Neuronal stem cell (in vitro differentiated cells): ENCODE data around the gene ATP6V1A.

ENCODE experiments used
- DNase-seq: peaks from one replicate; pipeline ENCODE4 v3.0.0-alpha.2; 2013; ENCODE audit warnings: low spot score
- H2AFZ ChIP-seq: one replicate; pipeline ENCODE4 v1.6.1; 2013; ENCODE audit warnings: mild to moderate bottlenecking, low read length, inconsistent platforms
- H2AK5ac ChIP-seq: 2 replicates; pipeline ENCODE4 v1.6.1; 2013; ENCODE audit warnings: low read depth, mild to moderate bottlenecking, inconsistent platforms, low read length, moderate library complexity, mixed read lengths
- H2BK120ac ChIP-seq: 2 replicates; pipeline ENCODE4 v1.6.1; 2013; ENCODE audit warnings: low read depth, mild to moderate bottlenecking, inconsistent platforms, low read length, moderate library complexity, mixed read lengths
- H2BK12ac ChIP-seq: one replicate; pipeline ENCODE4 v1.6.1; 2013; ENCODE audit warnings: low read length, inconsistent platforms
- H2BK15ac ChIP-seq: 2 replicates; pipeline ENCODE4 v1.6.1; 2013; ENCODE audit warnings: mild to moderate bottlenecking, low read length, inconsistent platforms, mixed read lengths
- H2BK5ac ChIP-seq: one replicate; pipeline ENCODE4 v1.6.1; 2013; ENCODE audit warnings: inconsistent platforms, mild to moderate bottlenecking, low read length, moderate library complexity
- H3K14ac ChIP-seq: one replicate; pipeline ENCODE4 v1.6.1; 2013; ENCODE audit warnings: low read length, inconsistent platforms
- H3K18ac ChIP-seq: 2 replicates; pipeline ENCODE4 v1.6.1; 2013; ENCODE audit warnings: low read length, inconsistent platforms
- H3K23ac ChIP-seq: 2 replicates; pipeline ENCODE4 v1.6.1; 2013; ENCODE audit warnings: low read depth, mild to moderate bottlenecking, mixed read lengths, low read length, inconsistent platforms; ENCODE audit not compliant: poor library complexity
- H3K27ac ChIP-seq: replicated peaks from 3 replicates; pipeline ENCODE4 v1.5.1; 2013; ENCODE audit warnings: low read length, inconsistent platforms
- H3K27me3 ChIP-seq, 3 experiments: 2 replicates each; pipeline ENCODE4 v1.6.1; 2013; ENCODE audit warnings: low read length in 3 of 3, mild to moderate bottlenecking in 2 of 3, inconsistent platforms in 1 of 3, low read depth in 1 of 3, mixed read lengths in 1 of 3, moderate library complexity in 1 of 3; ENCODE audit not compliant: control insufficient read depth in 3 of 3, insufficient read depth in 3 of 3
- H3K36me3 ChIP-seq, 2 donors: replicated peaks in 1 of 2; 2 replicates each; pipeline ENCODE4 v1.6.1; 2013; ENCODE audit warnings: low read length in 2 of 2; ENCODE audit not compliant: control insufficient read depth in 2 of 2, insufficient read depth in 2 of 2
- H3K4ac ChIP-seq: 2 replicates; pipeline ENCODE4 v1.6.1; 2013; ENCODE audit warnings: inconsistent platforms, mild to moderate bottlenecking, low read length, moderate library complexity
- H3K4me1 ChIP-seq, 2 donors: 1 replicate in 1 of 2; 2 replicates in 1 of 2; pipeline ENCODE4 v1.6.1; 2013; ENCODE audit warnings: low read length in 2 of 2, low read depth in 1 of 2; ENCODE audit not compliant: control insufficient read depth in 2 of 2, insufficient read depth in 1 of 2
- H3K4me2 ChIP-seq: one replicate; pipeline ENCODE4 v1.6.1; 2013; ENCODE audit warnings: mild to moderate bottlenecking, low read length, inconsistent platforms; ENCODE audit not compliant: insufficient read depth, poor library complexity, severe bottlenecking
- H3K4me3 ChIP-seq, 2 donors: 2 replicates each; pipeline ENCODE4 v1.5.1; 2013; ENCODE audit warnings: low read length in 2 of 2, mild to moderate bottlenecking in 2 of 2, inconsistent platforms in 1 of 2, moderate library complexity in 1 of 2
- H3K79me1 ChIP-seq: one replicate; pipeline ENCODE4 v1.6.1; 2013; ENCODE audit warnings: low read depth, mild to moderate bottlenecking, inconsistent platforms, low read length, moderate library complexity
- H3K9ac ChIP-seq: one replicate; pipeline ENCODE4 v1.6.1; 2013; ENCODE audit warnings: mild to moderate bottlenecking, low read depth, low read length, inconsistent platforms; ENCODE audit not compliant: poor library complexity
- H3K9me3 ChIP-seq, 2 donors: replicated peaks in 1 of 2; 2 replicates each; pipeline versions ENCODE3 to v1.6.1; 2013; ENCODE audit warnings: low read length in 2 of 2, mild to moderate bottlenecking in 2 of 2, inconsistent platforms in 1 of 2, low read depth in 1 of 2, mixed read lengths in 1 of 2, moderate library complexity in 1 of 2; ENCODE audit not compliant: control insufficient read depth in 2 of 2, insufficient read depth in 1 of 2
- H4K8ac ChIP-seq: one replicate; pipeline ENCODE4 v1.6.1; 2013; ENCODE audit warnings: low read depth, mild to moderate bottlenecking, inconsistent platforms, low read length, moderate library complexity
- H4K91ac ChIP-seq: one replicate; pipeline ENCODE4 v1.6.1; 2013; ENCODE audit warnings: low read length, low read depth, mild to moderate bottlenecking, inconsistent platforms; ENCODE audit not compliant: poor library complexity
- WGBS, 2 donors: extraction: QIAGEN DNeasy Blood & Tissue Kit; methylation state at CpG; one replicate each; pipeline ENCODE4 v1.1.7; 2013; ENCODE audit warnings: missing lambda C conversion rate in 2 of 2, mixed read lengths in 1 of 2; ENCODE audit not compliant: insufficient read length in 2 of 2, insufficient replicate concordance in 1 of 2; ENCODE audit errors: extremely low coverage in 2 of 2; 5-methylcytosine and 5-hydroxymethylcytosine counted together

The ATP6V1A gene

DNA sequence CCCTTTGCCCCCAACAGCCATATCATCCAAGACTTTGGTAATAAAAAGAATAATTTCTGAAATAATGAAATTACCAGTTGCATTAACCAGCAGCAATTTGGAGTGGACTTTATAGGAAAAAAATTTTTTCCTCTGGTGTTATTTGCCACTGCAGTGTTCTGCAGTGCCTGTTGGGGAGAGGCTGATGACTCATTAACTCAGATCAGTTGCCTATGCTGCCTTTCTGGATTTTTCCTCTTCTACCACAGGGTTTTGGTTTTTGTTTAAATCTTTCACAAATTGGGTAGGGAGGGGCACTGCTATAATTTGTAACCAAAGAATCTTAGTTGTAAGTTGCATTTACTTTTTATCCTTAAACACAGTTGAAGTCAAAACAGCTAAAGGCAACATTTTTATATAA lies 22.7 kb downstream of the ATP6V1A start:
- no peaks in the 10 kb centered on the region for H3K36me3 ChIP-seq
- H2AFZ ChIP-seq = no peak overlapping the region
- H3K9ac ChIP-seq = no peak overlapping the region
- no peak overlapping the region for H3K4me2 ChIP-seq
- no peak overlapping the region for H3K14ac ChIP-seq
- H3K9me3 ChIP-seq = no peaks in the 10 kb centered on the region
- no peak overlapping the region for H2BK15ac ChIP-seq
- no peaks in the 10 kb centered on the region for H3K27me3 ChIP-seq
- no peak overlapping the region for H2BK5ac ChIP-seq
- no peak overlapping the region for H2BK12ac ChIP-seq
- no peak overlapping the region for H3K4ac ChIP-seq
- DNase-seq = no peak
- no peak overlapping the region for H3K27ac ChIP-seq
- H2BK120ac ChIP-seq = no peak overlapping the region
- H4K91ac ChIP-seq = no peak overlapping the region
- no peaks in the 10 kb centered on the region for H3K79me1 ChIP-seq
- no peak overlapping the region for H4K8ac ChIP-seq
- H3K4me1 ChIP-seq = no peaks in the 10 kb centered on the region
- H3K23ac ChIP-seq = no peak overlapping the region
- no peak overlapping the region for H3K4me3 ChIP-seq
- no peak overlapping the region for H2AK5ac ChIP-seq
- no peak overlapping the region for H3K18ac ChIP-seq

DNA sequence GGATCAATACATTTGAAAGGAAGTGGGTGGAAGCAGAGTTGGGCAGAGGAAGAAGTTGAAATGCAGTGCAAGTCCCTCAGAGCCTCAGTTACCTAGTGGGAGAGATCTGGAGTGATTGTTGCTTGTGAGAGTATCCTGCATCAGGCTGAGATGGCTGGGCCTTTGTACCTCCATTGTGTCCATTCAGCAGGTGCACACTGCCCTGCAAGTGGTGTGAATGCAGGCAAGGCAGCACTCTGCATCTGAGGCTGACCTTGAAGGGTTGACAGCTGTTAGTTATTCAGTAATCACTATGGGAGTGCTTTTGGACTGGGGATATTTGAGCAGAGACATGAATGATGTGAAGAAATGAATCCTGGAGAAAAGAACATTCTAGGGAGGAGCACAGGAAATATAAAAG lies 25.2 kb downstream of the ATP6V1A start:
- no peaks in the 10 kb centered on the region for H3K4me1 ChIP-seq

DNA sequence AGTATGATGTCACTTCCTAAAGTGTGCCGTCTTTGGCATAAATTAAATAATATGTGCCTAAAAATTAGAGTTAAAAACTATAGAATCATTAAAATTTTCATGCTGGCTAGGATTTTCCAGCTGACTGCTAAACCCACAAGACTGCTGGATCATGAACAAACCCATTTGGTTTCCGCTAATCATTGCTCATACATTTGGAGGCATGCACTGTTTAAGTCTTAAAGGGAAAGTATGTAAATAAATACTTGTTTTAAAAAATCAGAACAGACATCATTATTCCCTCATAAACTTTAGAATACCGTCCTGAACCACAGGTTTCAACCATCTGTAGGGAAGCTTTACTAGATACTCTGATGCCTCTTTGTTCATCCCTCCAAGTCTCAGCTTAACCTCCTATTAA lies 26.5 kb downstream of the ATP6V1A start:
- Histone ChIP-seq H3K79me1 (peaks cover 6% of the 10 kb centered on the region), H3K23ac (no peak overlapping the region), H3K9me3 (no peaks in the 10 kb centered on the region), H2BK15ac (no peak overlapping the region), H3K36me3 (no peaks in the 10 kb centered on the region), H3K4me3 (no peak overlapping the region), H3K27ac (no peak overlapping the region), H3K27me3 (no peaks in the 10 kb centered on the region), H2BK120ac (no peak overlapping the region), H3K18ac (no peak overlapping the region), H2AK5ac (no peak overlapping the region), H2AFZ (no peak overlapping the region), H3K14ac (no peak overlapping the region), H3K9ac (no peak overlapping the region), H4K91ac (no peak overlapping the region), H4K8ac (no peak overlapping the region), H3K4me1 (no peaks in the 10 kb centered on the region), H3K4me2 (no peak overlapping the region), H3K4ac (no peak overlapping the region), H2BK12ac (no peak overlapping the region), H2BK5ac (no peak overlapping the region)
- WGBS, 2 donors = no CpG with 5 or more reads among the region's 3 CpGs
- no peak for DNase-seq

More for the DNA sequence above, 25.2 kb downstream of the ATP6V1A start:
- Histone ChIP-seq H4K8ac (no peak overlapping the region), H3K18ac (no peak overlapping the region), H3K4ac (no peak overlapping the region), H2AFZ (no peak overlapping the region), H3K23ac (no peak overlapping the region), H3K4me2 (no peak overlapping the region), H3K79me1 (no peaks in the 10 kb centered on the region), H3K27ac (no peak overlapping the region), H3K4me3 (no peak overlapping the region), H4K91ac (no peak overlapping the region), H3K14ac (no peak overlapping the region), H2BK120ac (no peak overlapping the region), H3K36me3 (no peaks in the 10 kb centered on the region), H2BK5ac (no peak overlapping the region), H3K9ac (no peak overlapping the region), H3K27me3 (no peaks in the 10 kb centered on the region), H2BK12ac (no peak overlapping the region), H3K9me3 (no peaks in the 10 kb centered on the region), H2AK5ac (no peak overlapping the region), H2BK15ac (no peak overlapping the region)
- no peak for DNase-seq

DNA sequence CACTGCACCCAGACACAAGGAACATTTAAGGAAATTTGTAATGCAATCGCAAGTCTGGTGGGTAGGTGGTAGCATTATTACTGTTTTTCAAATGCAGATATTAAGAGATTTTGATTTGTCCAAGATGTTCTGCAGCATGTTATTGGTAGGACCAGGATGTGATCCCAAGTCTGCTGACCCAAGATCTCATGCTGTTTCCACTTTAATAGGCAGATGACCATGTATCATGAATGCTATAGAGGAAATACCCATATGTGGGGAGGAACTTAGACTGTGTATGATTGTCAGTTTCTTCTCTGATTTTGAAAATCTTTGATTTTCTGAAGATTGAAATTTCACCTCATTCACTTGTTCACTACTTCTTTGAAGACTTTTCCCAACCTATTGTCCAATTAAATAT lies 28.7 kb downstream of the ATP6V1A start:
- Histone ChIP-seq H3K14ac (no peak overlapping the region), H2BK120ac (no peak overlapping the region), H2BK15ac (no peak overlapping the region), H2BK12ac (no peak overlapping the region), H3K4me1 (no peaks in the 10 kb centered on the region), H3K9me3 (no peaks in the 10 kb centered on the region), H3K4me3 (no peak overlapping the region), H4K91ac (no peak overlapping the region), H3K27ac (no peak overlapping the region), H2BK5ac (no peak overlapping the region), H3K36me3 (peaks cover 0 to 10% of the 10 kb centered on the region in 2 donors), H3K18ac (no peak overlapping the region), H3K23ac (no peak overlapping the region), H3K79me1 (peaks cover 6% of the 10 kb centered on the region), H3K9ac (no peak overlapping the region), H2AFZ (no peak overlapping the region), H4K8ac (no peak overlapping the region), H3K4ac (no peak overlapping the region), H2AK5ac (no peak overlapping the region), H3K4me2 (no peak overlapping the region), H3K27me3 (no peaks in the 10 kb centered on the region)
- DNase-seq = no peak
- WGBS, 2 donors = no CpG with 5 or more reads among the region's 1 CpG
